ENCODE data around the gene NEK5.
"Not testable (repeated sequence)": the region's sequence is repeated elsewhere in the genome, so short reads cannot be mapped to it uniquely, and the experiment has no call there.

Gene NEK5

DNA sequence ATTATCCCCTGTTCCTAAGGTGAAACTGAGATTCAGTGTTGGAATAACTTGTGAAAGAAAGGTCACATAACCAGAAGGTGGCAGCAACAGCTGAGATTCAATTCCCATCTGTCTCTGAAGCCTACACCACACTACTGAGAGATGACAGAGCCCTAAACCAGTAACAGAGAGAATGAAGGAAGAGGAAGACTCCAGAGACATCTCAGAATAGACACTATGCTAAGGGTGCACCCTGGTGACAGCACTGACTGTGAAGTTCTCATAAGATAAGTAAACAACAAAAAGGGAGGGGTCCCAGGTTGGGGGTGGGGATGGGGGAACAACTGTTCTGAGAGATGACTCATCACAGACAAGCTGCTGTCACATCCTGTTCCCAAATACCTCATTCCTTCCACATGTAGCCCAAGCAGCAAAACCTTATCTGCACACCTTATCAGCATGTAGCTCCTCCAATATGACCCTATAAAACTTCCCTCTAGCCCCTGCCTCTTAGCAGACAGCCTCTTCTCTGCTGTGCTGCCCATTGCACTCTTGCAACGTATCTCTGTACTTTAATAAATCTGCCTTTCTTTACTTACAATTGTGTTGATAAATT is 57.8 kb downstream of the NEK5 start:
- DNase-seq (ENCODE audit: low read depth, low spot score), result no peak

GRCh38 chr13:52067237-52067636 is 61.6 kb downstream of the NEK5 start:
- no peak for DNase-seq (ENCODE audit: low read depth, low spot score)

DNA sequence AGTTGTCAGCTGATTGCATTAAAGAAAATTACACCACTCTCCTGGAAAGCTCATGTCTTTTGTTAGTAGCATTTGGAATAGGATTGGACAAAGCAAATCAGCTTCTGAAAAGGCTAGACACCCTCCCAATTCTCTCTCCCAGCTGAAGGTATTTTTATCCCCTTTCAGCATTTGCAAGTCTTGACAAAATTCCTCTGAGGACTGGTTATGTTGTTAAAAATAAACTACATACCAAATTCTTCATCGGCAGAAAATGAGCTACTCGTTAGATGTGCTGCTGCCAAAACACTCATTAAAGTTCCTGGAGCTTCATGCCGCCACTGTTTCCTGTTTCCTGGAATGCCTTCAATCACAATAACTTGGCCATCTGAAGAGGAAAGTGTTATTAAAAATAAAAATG is 67.3 kb downstream of the NEK5 start:
- DNase-seq (ENCODE audit: low read depth, low spot score), result no peak

DNA sequence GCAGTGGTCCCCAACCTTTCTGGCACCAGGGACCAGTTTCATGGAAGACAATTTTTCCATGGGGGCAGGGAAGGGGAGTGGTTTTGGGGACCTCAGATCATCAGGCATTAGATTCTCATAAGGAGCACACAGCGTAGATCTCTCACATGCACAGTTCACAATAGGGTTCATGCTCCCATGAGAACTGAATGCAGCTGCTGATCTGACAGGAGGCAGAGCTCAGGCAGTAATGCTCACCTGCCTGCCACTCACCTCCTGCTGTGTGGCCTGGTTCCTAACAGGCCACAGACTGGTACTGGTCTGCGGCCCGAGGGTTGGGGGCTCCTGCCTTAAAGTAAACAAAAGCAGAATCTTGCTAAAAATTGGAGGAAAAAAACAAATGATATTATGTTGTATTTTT is 67.8 kb downstream of the NEK5 start:
- DNase-seq (ENCODE audit: low read depth, low spot score), result not testable (repeated sequence)

DNA sequence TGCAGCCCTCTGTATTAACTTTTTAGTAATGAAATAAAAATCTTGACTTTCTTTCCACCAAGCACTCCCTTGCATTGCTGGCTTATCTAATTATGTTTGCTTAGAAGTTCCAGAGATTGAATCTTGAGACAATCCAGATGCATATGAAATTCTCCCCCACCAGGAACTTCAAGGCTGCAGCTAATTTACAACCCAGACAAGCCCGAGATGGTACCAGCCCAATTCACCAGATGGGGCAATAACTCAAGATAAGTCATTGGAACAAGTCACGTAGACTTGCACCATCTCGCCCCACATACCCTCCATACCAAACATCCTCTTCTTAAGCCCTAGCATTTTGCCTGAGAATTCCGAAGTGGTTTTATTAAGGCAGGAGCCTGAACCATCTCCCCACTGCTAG is 75.4 kb downstream of the NEK5 start:
- DNase-seq (ENCODE audit: low read depth, low spot score), result no peak

DNA sequence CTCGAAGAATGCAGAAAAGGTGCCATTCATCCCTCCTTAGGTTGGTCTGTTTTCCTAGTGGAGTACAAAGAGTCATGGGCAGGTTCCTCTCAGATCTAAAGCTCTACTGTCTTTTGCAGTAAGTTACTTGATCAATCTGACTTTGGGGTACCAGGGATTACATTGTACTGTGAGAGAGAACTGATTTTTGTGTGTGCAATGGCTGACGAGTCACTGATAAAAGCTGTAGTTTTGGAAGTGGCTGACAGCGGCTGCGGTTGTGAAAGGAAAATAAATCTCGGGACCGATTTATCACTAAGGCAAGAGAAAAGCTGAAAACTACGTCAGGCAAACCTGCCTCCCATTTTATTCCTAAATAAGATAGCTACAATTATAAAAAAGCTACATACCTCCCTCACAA is 77.5 kb downstream of the NEK5 start:
- DNase-seq (ENCODE audit: low read depth, low spot score), result no peak

DNA sequence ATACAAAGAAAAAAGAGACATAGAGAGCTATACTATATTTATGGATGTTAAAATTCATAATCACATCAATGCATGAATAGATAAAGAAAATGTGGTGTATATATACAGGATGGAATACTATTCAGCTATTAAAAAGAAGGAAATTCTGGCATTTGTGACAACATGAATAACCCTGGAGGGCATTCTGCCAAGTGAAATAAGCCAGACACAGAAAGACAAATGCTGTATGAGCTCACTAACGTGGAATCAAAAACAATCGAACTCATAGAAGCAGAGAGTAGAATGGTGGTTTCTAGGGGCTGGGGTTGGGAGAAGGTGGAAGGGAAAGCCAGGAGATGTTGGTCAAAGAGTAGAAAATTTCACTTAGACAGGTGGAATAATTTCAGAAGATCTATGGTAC is 80.4 kb downstream of the NEK5 start:
- no peak for DNase-seq (ENCODE audit: low read depth, low spot score)

- no peak for DNase-seq (ENCODE audit: low read depth, low spot score)
Measured at GRCh38 chr13:52047463-52047862, 81.4 kb downstream of the NEK5 start.

GRCh38 chr13:52043675-52044074 is 85.2 kb downstream of the NEK5 start:
- DNase-seq (ENCODE audit: low read depth, low spot score), result no peak

- no peak for DNase-seq (ENCODE audit: low read depth, low spot score)
Measured at GRCh38 chr13:52036037-52036436, 92.8 kb downstream of the NEK5 start.

DNA sequence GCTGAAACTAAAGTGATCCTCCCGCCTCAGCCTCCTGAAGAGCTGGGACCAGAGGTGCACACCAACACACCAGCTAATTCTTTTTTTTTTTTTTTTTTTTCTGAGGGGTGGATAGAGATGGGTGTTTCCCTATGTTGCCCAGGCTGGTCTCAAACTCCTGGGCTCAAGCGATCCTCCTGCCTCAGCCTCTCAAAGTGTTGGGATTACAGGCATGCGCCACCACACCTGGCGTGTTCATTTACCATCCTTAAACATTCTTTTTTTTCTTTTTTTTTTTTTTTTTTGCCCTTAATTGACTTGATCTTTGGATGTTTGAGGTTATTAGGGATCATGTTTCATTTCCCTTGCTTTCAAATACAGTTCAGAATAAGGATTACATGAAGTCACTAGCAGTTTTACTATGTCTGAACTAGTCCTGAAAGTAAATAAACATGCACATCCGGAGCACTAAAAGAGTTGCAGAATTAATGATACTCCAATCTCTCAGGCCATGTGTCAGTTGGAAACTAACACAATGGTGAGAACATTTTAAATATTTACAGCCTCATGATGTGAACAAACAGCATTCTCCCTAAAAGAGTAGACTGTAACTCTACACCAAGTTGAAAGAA is 94.2 kb downstream of the NEK5 start:
- DNase-seq (ENCODE audit: low read depth, low spot score), result no peak

- DNase-seq (ENCODE audit: low read depth, low spot score), result no peak
Measured at GRCh38 chr13:52033039-52033438, 95.8 kb downstream of the NEK5 start.

GRCh38 chr13:52030401-52030800 is 98.5 kb downstream of the NEK5 start:
- not testable (repeated sequence) for DNase-seq (ENCODE audit: low read depth, low spot score)

DNA sequence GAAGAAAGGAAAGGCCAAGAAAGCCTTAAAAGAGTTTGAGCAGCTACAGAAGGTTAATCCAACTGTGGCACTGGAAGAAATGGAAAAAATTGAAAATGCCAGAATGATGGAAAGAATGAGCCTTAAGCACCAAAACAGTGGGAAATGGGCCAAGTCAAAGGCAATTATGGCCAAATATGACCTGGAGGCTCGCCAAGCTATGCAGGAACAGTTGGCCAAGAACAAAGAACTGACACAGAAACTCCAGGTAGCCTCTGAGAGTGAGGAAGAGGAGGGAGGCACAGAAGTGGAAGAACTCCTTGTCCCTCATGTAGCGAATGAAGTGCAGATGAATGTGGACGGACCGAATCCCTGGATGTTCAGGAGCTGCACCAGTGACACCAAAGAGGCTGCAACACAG is 99.3 kb downstream of the NEK5 start:
- DNase-seq (ENCODE audit: low read depth, low spot score), result no peak

DNA sequence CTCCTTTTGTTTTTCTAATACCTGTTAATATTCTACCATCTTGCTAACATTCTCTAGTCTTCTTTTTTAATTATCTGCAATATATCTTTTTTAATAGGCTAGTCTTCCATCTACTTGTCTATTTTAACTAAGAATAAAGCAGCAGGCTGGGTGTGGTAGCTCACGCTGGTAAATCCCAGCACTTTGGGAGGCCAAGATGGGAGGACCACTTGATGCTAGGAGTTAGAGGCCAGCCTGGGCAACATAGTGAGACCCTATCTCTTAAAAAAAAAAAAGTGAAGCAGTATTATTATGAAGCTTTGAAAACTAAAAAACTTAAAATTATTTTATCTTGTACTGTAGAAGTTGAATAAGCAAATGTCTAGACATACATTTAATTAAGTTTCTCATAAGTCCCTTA is 101.0 kb downstream of the NEK5 start:
- DNase-seq (ENCODE audit: low read depth, low spot score), result no peak

GRCh38 chr13:52026246-52026626 is 102.6 kb downstream of the NEK5 start:
- no peak for DNase-seq (ENCODE audit: low read depth, low spot score)

GRCh38 chr13:52025475-52026245 is 103.2 kb downstream of the NEK5 start:
- no peak for DNase-seq (ENCODE audit: low read depth, low spot score)

DNA sequence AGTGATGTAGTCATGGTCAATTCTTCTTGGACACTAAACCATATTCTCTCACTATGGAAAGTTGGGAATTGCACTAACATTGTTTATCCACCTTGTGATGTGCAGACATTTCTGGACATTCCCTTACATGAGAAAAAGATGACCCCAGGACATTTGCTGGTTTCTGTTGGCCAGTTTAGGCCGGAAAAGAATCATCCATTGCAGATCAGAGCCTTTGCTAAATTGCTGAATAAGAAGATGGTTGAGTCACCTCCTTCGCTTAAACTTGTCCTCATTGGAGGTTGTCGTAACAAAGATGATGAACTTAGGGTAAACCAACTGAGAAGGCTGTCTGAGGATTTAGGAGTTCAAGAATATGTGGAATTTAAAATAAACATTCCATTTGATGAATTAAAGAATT is 104.4 kb downstream of the NEK5 start, which contains the start of gene UTP14C:
TSS of gene UTP14C (plus strand) at position 211 of the 400 bp plus-strand sequence. CDS start 4,114 bp downstream, outside the sequence.
- DNase-seq (ENCODE audit: low read depth, low spot score), result no peak

- no peak for DNase-seq (ENCODE audit: low read depth, low spot score)
Measured at GRCh38 chr13:52022356-52022755, 106.5 kb downstream of the NEK5 start.

DNA sequence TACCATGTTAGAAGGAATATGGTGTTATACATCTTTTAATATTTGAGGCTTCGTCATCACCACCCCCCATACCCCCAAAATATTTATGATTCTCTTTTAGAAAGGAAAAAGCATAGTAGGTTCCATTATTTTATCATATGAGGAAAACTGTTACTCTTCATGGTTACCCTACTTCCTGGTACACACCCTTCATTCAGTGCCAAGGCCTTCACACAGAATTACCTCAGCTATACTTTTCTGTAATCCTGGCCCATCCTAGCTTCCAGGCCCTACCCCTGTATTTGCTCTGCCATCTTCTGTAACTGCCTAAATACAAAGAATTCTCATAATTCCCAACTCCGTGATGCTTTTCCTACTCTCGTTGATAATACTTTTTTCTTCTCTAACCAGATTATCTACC is 108.7 kb downstream of the NEK5 start:
- no peak for DNase-seq (ENCODE audit: low read depth, low spot score)

DNA sequence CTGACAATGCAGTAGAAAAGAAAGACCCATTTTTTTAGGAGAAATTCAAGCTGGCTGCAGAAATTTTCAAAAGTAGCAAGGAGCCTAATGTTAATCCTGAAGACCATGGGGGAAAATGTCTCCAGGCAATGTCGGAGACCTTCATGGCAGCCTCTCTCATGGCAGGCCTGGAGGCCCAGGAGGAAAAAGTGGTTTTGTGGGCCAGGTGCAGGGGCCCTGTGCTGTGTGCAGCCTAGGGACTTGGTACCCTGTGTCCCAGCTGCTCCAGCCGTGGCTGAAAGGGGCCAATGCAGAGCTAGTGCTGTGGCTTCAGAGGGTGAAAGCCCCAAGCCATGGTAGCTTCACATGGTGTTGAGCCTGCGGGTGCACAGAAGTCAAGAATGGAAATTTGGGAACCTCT is 112.6 kb downstream of the NEK5 start:
- no peak for DNase-seq (ENCODE audit: low read depth, low spot score)

DNA sequence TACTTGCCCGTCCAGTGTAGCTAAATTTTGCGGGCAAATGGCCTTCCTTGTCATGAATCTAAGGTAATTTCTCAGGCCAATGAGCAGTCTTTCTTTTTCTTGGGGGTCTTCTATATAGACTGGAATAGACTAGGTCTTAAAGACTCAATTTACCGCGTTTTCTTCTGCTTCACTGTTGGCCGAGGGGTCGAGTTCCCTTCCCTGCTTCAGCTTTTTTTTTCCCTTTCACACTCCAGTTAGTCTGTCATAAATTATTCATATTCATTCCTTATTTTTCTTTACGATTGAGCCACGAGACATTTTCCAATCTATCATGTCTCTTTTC is 116.4 kb downstream of the NEK5 start:
- DNase-seq (ENCODE audit: low read depth, low spot score), result no peak
